WERI-Rb-1 (cell line): ENCODE measurements around the gene SIVA1.
A peak's percentile ranks its signal among the peaks of the same experiment; 100 is the strongest.

ENCODE experiments used
- DNase-seq: peaks from one replicate; pipeline ENCODE4 v3.0.0-alpha.2; 2020
- H3K27ac ChIP-seq: fragments of 250-450 bp; sonication (Bioruptor Pico); 2 replicates; pipeline ENCODE4 v1.5.1; 2020; ENCODE audit warnings: mild to moderate bottlenecking, moderate library complexity
- H3K27me3 ChIP-seq: fragments of 250-450 bp; sonication (Bioruptor Pico); 2 replicates; pipeline ENCODE4 v1.5.1; 2021; ENCODE audit warnings: mild to moderate bottlenecking, low read depth, moderate library complexity; ENCODE audit not compliant: insufficient read depth, severe bottlenecking
- H3K36me3 ChIP-seq: fragments of 250-450 bp; sonication (Bioruptor Pico); 2 replicates; pipeline ENCODE4 v1.5.1; 2020; ENCODE audit warnings: mild to moderate bottlenecking, moderate library complexity
- H3K4me3 ChIP-seq: 2 replicates; pipeline ENCODE4 v1.5.1; 2011; ENCODE audit warnings: low read depth, mild to moderate bottlenecking, control low read depth, low read length
- H3K9me3 ChIP-seq: fragments of 250-450 bp; sonication (Bioruptor Pico); 2 replicates; pipeline ENCODE4 v1.5.1; 2021; ENCODE audit warnings: mild to moderate bottlenecking, moderate library complexity; ENCODE audit not compliant: severe bottlenecking
- TF ChIP-seq, protein P1 (sequence below): IDR thresholded peaks from 2 replicates; pipeline ENCODE4 v1.5.1; 2011; ENCODE audit warnings: low read depth, mild to moderate bottlenecking, control low read depth, inconsistent platforms, low read length

SIVA1 gene

DNA sequence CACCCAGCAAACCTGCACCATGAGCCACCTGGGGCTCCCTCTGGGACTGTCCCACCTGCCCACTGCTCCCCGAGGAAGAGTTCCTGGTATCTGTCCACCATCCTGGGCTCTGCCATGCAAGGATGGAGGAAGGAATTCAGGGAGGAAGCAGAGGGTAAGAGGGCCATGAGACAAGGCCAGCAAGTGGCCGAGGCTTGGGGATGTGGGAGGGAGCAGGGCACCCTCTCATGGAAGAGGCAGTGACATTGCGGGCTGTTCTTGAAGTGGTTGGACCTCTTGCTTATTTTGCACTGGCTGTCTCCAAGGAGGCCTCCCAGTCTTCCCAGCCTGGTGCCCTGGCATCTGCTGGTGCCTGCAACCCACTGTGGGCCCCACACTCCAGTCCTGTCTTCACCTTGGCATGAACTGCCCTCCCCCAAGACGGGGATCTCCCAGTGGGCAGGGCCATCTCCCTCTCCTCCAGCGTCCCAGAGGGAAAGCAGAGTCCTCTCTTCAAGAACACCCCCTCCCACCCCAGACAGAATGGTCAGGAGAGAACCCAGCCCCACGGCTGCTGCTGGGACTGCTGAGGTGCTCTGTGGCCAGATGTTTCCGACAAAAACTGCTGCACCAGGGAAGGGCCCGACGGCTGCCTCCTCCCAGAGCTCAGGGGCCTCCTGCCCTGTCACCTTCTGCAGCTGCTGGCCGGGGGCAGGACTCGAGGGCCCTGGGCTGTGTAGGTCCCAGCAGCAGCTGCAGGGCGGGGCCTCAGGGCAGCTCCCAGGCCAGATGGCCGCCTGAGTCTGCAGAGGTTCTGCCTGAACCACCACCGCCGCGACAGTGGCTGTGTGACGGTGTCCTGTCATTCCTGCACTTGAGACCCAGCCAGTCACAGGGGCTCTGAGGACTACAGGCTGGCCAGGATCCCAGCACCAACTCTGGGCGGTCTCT, 44.4 kb downstream of the SIVA1 start:
- H3K27ac ChIP-seq = no peak overlapping the region
- no peaks in the 10 kb centered on the region for H3K9me3 ChIP-seq
- TF ChIP-seq, protein P1, sequence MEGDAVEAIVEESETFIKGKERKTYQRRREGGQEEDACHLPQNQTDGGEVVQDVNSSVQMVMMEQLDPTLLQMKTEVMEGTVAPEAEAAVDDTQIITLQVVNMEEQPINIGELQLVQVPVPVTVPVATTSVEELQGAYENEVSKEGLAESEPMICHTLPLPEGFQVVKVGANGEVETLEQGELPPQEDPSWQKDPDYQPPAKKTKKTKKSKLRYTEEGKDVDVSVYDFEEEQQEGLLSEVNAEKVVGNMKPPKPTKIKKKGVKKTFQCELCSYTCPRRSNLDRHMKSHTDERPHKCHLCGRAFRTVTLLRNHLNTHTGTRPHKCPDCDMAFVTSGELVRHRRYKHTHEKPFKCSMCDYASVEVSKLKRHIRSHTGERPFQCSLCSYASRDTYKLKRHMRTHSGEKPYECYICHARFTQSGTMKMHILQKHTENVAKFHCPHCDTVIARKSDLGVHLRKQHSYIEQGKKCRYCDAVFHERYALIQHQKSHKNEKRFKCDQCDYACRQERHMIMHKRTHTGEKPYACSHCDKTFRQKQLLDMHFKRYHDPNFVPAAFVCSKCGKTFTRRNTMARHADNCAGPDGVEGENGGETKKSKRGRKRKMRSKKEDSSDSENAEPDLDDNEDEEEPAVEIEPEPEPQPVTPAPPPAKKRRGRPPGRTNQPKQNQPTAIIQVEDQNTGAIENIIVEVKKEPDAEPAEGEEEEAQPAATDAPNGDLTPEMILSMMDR = peak; percentile 24; the same call in 1 of the 2 replicates
- H3K4me3 ChIP-seq = no peak overlapping the region
- peaks cover 4% of the 10 kb centered on the region for H3K36me3 ChIP-seq
- peak; percentile 75 for DNase-seq
- H3K27me3 ChIP-seq = peaks cover 11% of the 10 kb centered on the region

DNA sequence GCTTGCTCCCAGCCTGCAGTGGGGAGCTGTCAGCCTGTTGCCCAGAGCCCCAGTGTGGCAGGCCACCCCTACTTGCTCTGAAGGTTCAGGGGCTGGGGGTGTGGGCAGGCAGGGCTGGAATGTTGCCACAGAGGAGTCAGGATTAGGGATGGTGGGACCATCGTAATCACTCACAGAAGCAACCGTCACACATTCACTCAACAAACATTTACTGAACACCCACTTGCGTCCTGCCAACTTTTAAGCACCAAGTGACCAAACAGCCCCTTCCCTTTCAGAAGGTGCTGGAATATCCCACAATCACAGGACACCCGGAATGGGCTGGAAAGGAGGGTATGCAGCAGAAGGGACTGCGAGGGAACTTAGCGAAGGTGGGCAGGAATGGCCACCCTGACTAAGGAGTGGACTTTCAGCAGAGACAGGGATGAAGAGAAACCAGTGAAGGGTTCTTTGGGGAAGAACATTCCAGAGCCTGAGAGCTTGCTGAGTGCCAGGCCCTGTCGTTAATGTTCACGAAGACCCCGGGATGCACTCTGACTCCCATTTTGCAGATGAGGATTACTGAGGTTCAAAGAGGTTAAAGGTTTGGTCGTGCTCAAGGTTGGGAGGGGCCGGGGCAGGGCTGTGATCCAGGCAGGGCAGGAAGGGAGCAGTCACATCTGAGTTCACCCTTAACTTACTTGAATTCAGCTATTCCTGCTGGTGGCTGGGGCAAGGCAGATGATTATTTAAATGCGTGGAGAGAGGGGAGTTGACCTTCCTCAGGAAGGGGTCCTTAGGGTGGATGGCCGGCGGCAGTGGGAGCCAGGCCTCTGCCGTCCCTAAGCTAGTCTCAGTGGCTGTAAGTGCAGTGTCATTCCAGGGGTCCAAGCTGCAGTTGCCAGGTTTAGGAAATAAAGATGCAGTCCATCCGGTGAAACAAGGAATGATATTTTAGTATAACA, 45.6 kb downstream of the SIVA1 start:
- TF ChIP-seq, protein P1 = no peak
- Histone ChIP-seq H3K4me3 (no peak overlapping the region), H3K27me3 (peaks cover 11% of the 10 kb centered on the region), H3K36me3 (no peaks in the 10 kb centered on the region), H3K27ac (no peak overlapping the region), H3K9me3 (no peaks in the 10 kb centered on the region)
- DNase-seq = no peak

DNA sequence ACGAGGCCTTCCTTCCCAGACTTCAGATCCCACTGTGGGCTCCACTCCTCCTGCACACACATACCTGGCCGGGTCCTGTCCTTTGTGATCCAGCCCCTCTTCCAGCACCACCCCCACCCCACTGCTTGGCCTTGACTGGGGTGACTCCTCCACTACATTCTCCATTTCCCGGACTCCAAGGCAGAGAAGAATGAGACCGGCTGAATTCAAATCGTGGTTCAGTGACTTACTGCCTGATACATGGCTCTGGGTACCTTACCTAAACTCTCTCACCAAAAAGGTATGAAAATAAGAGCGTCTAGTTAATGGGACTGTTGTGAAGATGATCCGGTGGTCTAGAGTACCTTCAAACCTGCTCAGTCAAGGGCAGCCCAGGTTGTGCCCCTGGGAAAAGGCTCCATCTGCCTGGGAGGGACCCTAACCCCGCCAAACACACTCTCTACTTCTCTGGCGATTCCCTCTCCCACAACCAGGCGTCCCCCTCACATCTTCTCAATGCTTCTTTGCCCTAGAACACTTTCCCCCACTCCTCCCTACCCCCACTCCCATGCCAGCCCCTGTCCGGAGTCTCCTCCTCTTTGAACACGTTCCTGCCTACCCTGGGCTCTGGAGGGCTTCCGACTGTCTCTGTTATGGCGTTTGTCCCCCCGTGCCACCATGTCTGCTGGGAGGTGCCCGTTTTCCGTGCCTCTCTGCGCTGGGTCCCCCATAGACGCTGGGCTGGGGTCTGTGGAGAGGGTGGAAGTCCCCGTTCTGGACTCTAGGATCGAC, 46.5 kb downstream of the SIVA1 start:
- Histone ChIP-seq H3K4me3 (no peak overlapping the region), H3K9me3 (no peaks in the 10 kb centered on the region), H3K36me3 (no peaks in the 10 kb centered on the region), H3K27ac (no peak overlapping the region), H3K27me3 (peaks cover 11% of the 10 kb centered on the region)
- TF ChIP-seq, protein P1 = no peak
- no peak for DNase-seq

DNA sequence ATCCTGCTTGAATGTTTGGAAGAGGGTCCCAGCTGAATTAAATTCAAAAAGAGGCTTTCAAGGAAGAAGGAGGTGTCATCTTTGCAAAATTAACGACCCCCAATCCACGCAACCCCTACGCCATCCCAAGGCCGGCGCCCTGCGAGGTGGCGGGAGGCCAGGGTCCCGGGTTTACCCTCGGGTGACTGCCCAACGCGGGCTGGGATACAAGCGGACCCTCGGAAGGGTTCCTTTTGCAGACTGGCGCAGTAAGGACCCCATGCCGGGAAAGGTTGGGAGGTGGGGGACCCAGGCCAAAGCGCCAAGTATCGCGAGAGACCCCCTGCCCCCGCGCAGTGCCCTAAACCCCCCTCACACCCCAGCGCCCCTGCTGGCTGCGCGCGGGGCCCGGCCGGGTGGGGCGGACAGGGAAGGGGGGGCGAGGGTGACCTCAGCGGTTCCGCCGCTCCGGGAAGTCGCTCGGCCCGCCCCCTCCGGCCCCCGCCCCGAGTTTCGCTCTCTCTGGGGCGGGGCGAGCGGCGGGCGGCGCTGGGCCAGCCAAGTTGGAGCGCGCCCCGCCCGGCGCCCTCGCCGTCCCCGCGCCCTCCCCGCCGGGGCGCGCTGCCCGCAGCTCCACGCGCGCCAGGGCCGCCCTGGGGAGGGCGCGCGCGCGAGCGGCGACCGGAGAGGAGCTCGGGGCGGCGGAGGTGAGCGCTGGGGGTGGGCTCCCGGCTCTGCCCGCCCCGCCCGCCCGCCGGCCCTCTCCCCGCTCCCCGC, 47.2 kb downstream of the SIVA1 start:
- Histone ChIP-seq H3K4me3 (no peak overlapping the region), H3K27ac (no peak overlapping the region), H3K36me3 (no peaks in the 10 kb centered on the region), H3K9me3 (no peaks in the 10 kb centered on the region), H3K27me3 (peaks cover 11% of the 10 kb centered on the region)
- no peak for DNase-seq
- TF ChIP-seq, protein P1 = no peak
